Islet of Langerhans (tissue), 1 donor: Measurements from ENCODE around the gene HLA-DOA.
A peak's percentile ranks its signal among the peaks of the same experiment; 100 is the strongest.

ENCODE experiments used
- FAIRE-seq: peaks from one replicate; lab custom pipeline; 2011; peaks lifted over from hg19 to GRCh38; lab: Jason Lieb, UNC

The HLA-DOA gene

DNA sequence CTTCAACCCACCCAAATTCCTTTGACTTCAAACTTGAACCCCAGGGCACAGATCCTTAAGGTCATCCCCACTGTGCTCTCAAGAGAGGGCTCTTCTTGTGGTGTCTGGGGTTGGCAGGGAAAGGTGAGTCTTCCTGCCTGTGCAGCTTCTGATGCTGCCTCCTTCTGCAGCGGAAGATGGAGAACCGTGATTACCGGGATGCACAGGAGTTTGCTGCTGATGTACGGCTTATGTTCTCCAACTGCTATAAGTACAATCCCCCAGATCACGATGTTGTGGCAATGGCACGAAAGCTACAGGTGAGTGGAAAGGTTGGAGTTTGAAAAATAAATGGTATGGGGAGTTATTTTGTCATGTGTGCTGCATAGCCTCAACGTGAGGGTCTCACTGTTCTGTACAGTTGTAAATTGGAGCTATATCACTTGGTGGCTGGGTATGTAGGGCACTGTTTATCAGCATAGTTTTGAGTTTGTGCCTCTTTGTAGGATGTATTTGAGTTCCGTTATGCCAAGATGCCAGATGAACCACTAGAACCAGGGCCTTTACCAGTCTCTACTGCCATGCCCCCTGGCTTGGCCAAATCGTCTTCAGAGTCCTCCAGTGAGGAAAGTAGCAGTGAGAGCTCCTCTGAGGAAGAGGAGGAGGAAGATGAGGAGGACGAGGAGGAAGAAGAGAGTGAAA lies 32.0 kb downstream of the HLA-DOA start:
- no peak for FAIRE-seq

GRCh38 chr6:32976334-32977069 lies 32.9 kb downstream of the HLA-DOA start:
- FAIRE-seq, result no peak

DNA sequence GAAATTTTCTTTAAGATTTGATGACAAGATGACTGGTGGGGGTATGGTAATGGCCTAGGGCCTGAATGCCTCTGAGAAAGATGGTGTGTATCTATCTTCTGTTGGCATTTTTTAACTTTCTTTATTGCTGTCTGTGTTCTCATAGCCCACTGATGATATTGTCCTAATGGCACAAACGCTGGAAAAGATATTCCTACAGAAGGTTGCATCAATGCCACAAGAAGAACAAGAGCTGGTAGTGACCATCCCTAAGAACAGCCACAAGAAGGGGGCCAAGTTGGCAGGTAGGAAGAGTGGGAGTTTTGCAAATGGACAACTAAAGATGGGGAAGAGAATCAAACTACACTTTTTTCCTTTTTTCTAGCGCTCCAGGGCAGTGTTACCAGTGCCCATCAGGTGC lies 33.5 kb downstream of the HLA-DOA start:
- FAIRE-seq, result no peak

DNA sequence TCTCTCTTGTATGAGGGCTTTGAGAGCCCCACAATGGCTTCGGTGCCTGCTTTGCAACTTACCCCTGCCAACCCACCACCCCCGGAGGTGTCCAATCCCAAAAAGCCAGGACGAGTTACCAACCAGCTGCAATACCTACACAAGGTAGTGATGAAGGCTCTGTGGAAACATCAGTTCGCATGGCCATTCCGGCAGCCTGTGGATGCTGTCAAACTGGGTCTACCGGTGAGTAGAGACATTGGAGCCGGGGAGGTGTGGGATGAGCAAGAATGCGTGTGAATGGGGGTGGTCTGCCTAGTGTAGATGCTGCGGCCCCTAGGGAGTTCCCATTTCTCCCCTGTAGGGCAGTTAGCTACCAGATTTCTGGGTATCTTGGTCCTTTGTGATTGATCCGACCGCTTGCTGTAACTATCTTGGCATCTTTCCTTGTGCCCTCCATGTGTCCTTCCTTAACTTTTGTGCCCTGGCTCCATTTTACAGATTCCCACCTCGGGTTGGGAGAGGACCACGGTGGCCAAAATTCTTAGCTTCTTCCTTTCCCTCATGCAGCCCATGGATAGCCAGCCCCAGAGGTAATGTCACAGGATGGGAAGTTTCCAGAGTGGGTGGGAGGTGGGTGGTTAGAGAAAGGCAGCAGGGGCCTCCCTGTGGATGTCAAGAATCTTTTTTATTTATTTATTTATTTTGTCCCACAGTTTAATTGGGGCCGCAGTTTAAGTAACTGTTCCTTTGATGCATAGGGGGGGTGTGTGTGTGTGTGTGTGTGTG lies 34.7 kb downstream of the HLA-DOA start:
- FAIRE-seq, result no peak

DNA sequence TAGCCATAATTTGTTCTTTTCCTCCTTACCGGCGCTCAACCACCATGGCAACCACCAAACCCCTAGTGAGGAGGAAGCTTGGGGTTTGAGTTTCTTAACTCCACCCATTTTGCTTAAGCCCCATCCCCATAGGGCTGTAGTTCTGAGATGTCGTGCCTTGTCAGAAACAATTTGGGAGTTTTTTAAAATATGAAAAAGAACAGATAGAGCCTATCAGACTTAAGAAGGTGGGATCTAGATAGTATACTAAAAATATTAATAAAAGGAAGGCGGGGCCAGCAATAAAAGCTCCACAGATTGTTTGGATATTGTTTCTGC lies 35.4 kb downstream of the HLA-DOA start:
- no peak for FAIRE-seq

DNA sequence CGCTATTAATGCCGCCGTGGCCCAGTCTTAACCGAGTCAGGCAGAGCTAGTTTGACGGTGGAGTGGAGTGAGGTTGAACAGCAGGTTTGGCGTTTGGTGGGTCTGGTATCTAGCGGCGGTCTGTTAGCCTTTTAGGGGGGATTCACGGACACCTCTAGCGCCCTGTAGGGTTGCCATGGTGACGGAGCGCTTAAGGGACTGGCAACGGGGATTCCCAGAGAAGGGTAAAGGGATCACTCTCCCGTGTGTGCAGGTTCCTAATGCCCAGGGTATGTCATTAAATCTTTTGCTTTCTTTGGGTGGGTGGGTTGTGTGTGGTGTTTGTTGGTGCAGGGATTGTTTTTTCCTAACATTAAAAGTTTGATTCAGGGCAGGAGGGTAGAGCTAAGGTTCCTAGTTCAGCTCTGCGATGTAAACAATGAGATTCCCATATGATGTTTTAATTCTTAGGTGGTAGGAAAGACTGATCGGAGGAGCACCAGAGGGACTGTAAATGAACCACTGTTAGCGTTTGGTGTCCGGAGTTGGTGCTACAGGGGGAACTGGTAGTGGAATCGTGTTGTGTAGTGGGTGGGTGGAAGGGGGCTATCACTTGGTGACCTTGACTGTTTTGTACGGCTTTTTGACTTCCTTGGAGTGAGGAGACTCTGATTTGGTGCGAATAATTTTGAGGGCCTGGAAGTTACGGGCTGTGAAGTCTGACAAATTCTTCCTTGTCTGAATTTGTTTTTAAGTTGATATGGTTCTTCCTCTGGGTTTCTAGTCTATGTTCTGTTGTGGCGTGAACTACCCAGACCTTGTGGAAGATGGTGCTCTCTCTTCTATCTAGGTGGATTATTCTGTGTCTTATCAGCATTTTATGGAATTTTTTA lies 36.0 kb downstream of the HLA-DOA start:
- no peak for FAIRE-seq

GRCh38 chr6:32972353-32973143 lies 36.8 kb downstream of the HLA-DOA start:
- no peak for FAIRE-seq

DNA sequence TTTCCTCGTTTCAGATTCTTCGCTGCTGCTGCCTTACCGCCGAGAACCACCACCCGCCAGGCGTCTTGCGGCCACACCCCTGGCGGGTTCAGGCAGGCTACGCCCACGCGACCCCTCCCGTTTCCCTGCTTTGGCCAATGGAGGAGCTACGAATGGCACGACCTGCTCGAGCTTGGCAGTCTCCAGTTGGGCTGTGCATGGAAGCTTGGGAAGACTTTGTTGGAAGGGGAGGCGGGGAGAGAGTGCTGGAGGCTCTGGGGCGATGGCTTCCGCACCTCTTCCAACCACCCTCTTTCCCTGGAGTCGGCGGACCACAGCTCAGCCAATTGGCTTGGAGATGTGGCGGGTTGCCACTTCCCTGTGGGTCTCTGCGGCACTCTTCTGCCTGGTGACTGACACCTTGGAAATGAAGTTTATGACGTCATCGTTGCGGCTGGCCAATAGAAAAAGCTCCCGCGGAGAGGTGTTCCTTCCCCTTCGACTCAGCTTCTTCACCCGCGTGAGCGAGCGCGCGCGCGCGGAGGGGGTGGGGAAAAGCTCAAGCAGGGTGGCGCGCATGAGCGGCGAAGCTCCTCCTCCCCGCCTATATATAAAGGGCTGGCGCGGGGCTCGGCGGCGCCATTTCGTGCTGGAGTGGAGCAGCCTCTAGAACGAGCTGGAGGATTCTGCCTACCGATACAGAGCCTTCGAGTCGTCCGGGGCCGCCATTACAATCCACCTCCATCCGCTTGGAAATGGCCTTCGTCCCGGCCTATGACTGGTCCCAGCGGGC lies 37.6 kb downstream of the HLA-DOA start:
- FAIRE-seq, result peak; percentile 9

DNA sequence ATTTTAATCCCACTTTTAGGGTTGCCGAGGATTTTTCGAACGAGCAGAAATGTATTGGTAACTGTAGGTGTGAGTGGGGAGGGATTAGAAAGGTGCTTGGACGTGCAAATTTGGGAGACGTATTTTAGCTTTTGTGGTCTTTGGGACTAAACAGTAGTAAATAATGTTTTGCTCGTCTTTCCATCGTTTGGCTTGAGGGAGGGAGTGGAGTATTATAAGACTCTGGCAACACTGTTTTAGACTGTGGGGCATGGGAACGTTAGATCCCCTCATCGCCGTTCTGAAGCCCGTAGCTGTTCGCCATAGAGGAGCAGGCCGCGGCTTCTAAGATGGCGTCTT lies 38.2 kb downstream of the HLA-DOA start:
- FAIRE-seq, result no peak

DNA sequence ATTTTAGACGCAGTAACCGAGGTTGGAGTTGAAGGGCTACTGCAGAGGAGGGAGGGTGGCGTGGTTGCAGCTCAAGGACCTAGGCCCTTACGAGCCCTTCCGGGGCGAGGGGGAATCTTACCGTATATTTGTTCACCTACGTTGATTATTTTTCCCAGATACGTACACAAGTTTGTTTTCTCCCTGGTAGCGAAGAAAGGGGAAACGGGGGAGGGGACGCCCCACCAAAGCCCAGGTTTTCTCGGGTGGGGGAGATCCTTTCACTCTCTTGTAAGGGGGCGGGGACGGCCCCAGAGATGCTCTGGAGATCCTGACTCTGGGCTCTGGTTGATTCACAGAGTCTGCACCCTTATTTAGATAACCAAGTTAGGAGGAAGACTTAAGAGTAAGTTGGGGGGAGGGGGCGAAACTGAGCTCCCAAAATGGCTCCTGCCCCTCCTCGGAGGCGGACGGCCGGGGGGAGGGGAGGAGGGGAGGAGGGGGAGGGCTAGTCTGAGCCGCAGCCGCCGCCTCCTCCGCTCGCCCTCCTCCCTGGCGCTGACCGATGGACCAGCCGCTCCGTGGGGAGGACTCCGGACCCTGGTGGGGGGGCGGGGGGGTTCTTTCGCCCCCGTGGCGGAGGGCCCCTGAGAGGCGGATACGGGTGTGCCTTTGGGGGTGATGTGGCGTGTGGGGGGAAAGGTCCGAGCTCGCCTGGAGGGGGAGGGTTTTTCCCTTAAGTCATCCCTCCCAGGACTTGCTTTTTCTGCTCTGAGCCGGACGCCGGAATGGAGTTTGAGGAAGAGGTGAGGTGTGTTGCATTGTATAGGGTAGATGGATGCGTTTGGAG lies 38.8 kb downstream of the HLA-DOA start:
- FAIRE-seq, result no peak

GRCh38 chr6:32969685-32970412 lies 39.5 kb downstream of the HLA-DOA start:
- no peak for FAIRE-seq

DNA sequence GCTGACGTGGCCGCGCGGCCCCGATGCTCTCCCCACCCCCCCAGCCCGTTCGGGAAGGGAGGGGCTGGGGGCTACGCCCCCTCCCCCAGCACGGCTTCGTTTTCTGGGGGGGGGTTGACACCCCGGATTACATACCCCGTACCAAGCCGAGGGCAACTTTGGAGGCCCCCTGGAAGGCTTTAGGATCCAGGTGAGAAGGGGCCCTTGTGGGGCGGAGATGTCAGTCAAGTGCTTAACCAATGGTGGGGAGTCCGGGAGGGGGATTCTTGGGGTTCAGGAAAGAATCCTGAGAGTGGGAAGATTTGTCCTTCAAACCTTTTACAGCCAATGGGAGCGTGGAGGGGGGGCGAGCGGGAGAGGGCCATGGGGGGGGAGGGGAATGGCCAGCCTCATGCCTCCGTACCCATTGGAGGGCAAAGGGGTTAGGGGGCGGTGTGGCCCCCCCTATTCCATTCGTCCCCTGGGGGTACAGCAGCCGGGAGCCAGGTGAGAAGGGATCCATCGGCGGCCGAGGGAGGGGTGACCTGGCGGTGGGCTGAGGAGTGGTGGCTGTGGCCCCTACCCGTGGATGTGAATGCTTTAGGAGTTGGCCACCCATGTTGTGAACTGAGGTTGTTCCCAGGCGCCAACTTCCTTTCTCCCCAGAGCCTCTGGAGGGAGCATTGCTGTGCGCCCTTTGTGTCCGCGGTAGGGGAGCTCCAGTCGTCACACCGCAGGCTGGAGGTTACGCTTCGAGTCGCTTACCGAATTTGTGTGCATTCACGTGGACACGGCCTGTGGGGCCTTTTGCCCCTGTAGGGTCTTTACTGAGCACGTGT lies 40.3 kb downstream of the HLA-DOA start:
- no peak for FAIRE-seq

DNA sequence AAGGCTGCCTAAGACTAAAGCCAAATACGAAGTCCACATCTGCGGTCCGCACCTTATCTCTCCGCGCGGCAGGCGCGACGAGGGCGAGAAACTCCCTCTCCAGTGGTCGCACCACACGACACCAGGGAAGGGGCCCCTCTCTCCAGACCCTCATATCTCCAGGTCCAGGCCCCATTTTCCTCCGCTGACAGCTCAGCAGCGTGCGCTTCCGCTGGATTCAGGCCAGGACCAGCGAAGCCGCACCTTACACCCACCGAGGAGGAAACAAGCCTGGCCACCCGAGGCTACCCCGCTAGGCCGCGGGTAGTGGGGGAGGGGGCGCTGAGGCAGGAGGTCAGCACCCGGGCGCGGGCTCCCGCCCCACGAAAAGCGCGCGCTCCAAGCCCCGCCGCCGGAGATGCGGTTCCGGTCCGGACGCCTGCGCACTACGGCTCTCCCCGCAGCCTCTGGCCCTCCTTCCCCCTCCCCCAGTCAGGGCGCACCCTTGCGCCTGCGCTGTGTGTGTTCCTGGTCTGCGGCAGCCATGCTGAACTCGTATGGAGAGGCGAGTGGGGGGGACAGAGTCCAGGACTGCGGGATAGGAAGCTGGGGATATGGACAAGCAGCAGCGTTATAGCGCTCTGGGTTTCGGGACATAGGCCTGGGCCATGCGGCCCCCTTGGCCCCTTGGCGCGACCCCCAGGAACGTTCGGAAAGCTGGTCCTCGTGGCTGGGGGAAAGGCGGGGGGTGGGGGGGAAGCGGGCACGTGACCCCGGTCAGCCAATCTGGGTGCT lies 41.1 kb downstream of the HLA-DOA start, which contains the start of gene BRD2:
TSS of gene BRD2 (plus strand) at position 502 of the 774 bp plus-strand sequence. CDS start 4,305 bp downstream, outside the sequence.
- FAIRE-seq, result no peak

- peak; percentile 86 for FAIRE-seq
These were observed 42.0 kb downstream of the HLA-DOA start for GRCh38 chr6:32967151-32968091.

GRCh38 chr6:32964776-32965175 lies 44.6 kb downstream of the HLA-DOA start:
- no peak for FAIRE-seq

DNA sequence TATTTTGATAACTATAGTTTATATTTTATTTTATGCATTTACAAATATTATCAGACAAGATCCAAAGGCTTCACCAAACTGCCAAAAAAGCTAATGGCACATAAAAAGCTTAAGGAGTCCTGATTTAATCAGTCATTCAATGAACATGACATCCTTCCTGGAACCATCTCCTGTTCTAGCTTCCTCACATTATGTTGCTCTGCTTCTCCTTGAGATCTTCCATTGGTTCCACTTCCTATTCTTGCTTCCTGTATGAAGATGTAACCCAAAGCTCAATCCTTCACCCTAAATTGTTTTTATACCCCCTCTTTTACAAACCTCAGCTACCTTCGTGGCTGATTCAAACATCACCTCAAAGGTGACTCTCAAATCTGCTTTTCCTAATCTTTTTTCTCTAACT lies 45.5 kb downstream of the HLA-DOA start:
- FAIRE-seq, result no peak
